HL-60/S4 treated with retinoic acid at 250 ng/mL for 4 days and 3 days (cell line): ENCODE results near the gene DLD.
"Not testable (repeated sequence)": the region's sequence is repeated elsewhere in the genome, so short reads cannot be mapped to it uniquely, and the experiment has no call there.

Source experiments
- in situ Hi-C: fragments of 300-500 bp; cut with MboI; formaldehyde crosslinking; loops from 2 replicates; pipeline ENCODE4 v1.7.0; 2022; ENCODE audit warnings: low sequenced_read_pairs

Gene DLD

DNA sequence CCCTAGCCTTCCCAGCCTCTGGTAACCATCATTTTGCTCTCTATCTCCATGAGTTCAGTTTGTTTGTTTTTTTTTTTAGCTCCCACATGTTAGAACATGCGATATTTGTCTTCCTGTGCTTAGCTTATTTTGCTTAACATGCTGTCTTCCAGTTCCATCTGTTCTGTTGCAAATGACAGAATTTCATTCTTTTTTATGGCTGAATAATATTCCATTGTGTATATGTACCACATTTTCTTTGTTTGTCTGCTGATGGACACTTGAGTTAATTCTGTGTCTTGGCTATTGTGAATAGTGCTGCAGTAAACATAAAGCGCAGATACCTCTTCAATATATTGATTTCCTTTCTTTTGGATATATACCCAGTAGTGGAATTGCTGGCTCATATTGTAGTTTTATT lies 21.0 kb downstream of the DLD start:
- in situ Hi-C loops = no loop called here

DNA sequence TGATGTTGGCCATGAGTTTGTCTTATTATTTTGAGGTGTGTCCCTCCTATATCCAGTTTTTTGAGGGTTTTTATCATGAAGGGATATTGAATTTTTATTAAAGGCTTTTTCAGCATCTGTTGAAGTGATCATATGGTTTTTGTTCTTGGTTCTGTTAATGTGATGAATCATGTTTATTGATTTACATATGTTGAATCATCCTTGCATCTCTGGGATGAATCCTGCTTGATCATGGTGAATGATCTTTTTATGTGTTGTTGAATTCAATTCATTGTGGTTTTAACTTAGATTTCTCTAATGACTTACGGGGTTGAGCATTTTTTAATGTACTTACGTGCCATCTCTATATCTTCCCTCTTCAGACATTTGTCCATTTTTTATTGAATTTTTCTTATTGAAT lies 22.9 kb downstream of the DLD start:
- in situ Hi-C loops = no loop called here

DNA sequence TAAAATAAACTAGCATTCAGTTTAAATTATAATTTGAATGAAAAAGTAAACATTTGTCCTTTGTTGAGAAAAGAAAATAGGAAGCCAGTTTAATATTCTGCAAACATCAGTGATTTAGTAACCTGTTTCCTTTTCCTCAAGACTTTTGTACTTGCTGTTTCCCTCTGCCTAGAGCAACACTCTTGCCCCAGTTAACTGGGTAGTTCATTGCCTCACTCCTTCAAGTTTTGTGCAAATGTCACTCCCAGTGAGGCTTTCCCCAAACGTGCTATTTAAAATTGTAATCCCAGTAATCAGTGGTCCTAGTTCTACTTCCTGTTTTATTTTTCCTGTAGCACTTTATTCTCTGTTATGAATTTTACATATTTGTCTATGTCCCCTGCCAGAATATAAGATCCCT lies 23.8 kb downstream of the DLD start:
- in situ Hi-C loops = no loop called here

DNA sequence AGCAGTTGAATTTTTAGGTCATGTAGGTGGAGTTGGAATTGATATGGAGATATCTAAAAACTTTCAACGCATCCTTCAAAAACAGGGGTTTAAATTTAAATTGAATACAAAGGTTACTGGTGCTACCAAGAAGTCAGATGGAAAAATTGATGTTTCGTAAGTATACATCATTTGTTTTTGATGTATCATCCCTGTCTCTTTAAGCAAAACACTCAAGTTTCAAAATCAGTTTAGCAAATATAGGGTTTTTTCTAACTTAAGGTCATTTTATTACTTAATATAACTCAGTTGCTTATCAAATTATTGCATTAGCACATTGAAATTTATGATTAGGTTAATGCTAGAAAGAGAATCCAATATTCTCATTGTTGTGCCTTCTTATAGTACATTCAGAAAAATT lies 24.6 kb downstream of the DLD start:
- in situ Hi-C loops = no loop called here

DNA sequence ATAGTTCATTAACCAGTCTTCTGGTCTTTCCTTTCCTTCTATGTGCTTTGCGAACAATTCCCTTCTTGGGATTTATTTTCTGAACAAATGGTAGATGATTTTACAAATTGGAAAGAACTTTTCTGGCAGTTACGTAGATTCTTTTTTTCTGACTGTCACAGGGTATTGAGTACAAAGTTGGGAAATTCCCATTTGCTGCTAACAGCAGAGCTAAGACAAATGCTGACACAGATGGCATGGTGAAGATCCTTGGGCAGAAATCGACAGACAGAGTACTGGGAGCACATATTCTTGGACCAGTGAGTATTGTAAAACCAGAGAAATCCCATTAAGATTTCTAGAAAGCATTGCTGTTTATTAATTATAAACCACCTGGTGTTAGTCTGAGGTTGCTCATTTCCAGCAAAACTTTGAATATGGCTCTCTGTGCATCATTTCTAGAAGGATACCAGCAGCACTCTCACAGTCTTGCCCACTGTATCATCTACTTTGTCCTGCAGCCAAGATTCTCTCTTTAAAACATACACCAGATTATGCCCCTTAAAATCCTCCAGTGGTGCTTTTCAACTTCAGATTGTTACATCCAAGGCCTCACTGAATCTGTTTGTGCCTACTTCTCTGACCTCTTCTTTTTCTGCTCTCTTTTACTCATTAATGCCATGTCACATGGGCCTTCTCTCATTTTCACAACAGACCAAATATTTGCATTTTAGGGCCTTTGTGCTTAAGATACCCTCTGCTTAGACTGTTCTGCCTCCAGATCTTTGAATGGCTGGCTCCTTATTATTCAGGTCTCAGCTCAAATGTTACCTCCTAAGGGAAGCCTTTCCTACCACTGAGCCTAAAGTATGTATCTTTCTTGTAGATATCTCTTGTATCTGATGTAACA lies 27.0 kb downstream of the DLD start:
- in situ Hi-C loops = no loop called here

DNA sequence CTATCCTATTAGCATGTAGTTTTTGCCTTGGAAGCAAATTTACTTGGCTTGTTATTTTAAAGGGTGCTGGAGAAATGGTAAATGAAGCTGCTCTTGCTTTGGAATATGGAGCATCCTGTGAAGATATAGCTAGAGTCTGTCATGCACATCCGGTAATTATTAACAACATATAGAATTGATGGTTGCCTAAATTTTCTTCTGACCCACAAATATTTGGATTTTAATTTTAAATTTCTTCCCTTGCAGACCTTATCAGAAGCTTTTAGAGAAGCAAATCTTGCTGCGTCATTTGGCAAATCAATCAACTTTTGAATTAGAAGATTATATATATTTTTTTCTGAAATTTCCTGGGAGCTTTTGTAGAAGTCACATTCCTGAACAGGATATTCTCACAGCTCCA lies 28.0 kb downstream of the DLD start:
- in situ Hi-C loops = no loop called here

DNA sequence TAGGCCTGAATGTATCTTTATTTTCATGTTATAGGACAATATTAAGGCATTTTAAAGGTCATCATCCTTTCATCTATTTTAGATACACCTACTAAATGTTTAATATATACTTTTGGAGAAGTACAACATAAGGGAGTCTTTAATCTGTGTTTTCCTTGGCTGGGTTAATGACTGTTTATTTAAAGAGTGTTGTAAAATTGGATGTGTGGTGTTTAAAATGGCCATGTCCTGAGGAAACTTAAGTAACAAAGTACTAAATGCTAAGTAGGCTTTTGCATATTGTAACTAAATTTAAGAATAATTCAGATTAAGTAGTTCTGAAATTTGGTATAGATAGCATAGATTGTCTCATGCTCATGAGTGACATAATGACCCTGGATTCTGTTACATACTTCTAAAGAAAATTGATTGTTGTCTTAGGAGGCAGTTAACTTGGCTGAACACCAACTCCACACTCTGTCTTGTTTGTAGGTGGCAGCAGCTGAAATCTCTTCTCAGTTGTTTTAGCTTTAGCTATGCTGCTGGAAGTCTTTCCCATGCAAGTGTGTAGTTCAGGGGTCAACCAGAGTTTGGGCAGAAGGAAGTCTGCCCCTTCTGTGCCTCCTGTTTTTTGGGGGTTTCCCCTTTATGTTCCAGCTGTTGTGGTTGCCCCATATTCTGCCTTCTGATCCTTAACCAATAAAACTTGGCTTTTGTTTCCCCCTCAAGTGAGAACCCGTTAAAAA lies 29.2 kb downstream of the DLD start:
- in situ Hi-C loops = no loop called here

DNA sequence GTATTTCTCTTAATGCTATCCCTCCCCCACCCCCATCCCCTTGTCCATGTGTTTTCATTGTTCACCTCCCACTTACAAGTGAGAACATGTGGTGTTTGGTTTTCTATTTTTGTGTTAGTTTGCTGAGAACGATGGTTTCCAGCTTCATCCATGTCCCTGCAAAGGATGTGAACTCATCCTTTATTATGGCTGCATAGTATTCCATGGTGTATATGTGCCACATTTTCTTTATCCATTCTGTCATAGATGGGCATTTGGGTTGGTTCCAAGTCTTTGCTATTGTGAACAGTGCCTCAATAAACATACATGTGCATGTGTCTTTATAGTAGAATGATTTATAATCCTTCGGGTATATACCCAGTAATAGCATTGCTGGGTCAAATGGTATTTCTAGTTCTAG lies 30.8 kb downstream of the DLD start:
- in situ Hi-C loops = not testable (repeated sequence)

DNA sequence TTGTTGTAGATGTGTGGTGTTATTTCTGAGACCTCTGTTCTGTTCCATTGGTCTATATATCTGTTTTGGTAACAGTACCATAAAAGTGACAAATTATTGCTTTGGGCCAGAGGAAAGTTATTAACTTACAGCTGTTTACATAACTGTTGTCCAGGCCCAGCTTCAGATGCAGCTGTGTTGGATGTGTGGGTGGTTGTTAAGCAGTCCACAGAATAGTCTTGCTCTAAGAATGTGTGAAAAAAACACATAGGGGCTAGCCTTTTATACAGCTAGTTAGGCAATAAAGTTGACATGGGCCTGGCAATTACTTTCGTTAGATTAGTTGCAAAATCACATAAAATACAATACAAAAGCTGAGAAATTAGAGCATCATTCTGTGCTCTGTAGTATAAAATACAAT lies 31.9 kb downstream of the DLD start:
- in situ Hi-C loops = no loop called here

DNA sequence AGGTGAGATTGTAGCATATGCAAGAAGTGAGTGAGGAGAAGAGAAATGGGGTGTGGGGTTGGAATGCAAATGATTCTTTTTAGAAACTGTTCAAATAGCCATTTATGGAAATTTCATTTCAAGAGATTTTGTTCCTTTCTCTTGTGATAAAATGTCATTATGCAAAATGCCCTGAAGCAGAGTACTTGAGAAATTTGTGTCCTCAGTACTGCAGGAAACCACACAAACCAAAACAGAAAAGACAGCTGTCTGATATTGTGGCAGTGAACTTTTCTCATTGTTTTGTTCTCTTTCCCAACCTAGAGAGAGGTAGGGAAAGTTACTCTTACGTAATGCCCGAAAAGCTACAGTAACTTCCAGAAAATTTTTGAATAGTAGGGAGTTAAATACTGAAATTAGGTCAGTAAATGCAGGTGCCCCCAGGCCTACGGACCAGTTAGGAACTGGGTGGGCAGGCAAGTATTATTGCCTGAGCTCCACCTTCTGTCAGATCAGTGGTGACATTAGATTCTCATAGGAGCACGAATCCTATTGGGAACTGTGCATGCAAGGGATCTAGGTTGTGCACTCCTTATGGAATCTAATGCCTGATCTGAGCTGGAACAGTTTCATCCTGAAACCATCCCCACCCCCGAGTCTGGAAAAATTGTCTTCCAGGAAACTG lies 34.0 kb downstream of the DLD start:
- in situ Hi-C loops = no loop called here

DNA sequence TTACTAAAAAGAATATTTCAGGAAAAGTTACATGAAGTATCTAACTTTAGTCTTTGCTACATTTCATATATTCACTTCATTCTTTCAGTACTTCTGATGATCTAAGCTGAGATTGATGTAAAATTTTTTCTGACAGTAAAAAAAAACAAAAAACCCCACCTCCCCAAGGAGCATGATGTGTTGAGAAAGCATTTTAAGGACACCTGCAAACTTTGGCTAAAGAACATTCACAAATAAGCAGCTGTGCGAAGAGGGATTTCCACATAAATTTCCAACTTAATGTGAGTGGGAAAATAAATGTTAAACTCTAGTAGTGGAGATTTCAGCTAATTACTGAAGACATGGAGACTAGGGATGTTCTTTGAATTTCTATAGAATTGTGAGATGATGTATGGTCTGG lies 35.5 kb downstream of the DLD start:
- in situ Hi-C loops = no loop called here

DNA sequence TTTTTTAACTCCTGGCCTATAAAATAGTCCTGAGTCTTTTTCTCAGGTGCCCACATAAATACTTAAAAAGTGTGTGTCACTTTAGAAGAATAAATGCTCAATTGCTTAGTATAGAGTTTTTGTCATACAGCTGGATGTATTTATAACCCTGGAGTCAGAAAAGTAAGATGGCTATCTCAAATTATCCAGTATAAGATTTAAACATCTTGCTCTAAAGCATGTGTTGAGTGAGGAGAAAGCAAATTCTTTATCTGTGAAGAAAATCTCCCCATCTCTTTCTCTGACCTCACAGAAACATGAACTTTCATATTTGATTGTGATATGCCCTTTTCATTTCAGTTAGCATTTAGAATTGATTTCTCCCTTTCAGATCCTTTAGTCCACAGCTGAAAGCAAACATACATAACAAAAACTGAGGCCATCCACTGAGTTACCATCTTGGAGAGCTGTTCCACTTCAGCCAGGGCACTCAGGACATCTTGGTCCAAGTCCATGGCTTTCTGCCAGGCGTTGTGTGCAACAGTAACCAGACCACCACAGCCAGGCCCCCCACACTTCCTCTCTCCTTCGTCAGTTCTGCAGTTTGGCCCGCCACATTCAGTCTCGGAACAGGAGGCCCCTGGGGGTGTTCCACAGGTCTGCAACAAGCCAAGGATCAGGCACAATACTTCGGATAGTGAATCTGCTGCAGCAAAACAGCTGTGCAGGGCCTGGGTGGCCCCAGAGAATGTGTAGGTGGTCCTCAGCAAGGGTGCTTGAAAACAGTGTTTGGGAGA lies 40.9 kb downstream of the DLD start:
- in situ Hi-C loops = no loop called here

DNA sequence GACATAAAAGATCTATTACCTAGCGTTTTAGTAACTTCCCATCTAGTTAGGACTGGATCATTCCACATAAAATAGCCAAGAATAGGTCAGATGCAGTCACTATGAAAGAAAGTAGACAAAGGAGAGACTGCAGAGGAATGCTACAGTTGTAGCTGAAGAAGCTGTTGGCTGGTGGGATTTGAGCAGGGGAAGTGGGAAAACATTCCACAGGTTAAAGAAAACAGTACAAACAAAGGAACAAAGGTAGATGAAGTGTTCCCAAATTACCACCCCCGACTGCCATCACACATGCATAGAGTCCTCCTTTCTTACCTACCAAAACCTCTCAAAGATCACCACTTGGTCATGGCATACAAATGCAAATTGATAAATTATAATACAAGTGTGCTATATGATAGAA lies 41.8 kb downstream of the DLD start:
- in situ Hi-C loops = no loop called here

DNA sequence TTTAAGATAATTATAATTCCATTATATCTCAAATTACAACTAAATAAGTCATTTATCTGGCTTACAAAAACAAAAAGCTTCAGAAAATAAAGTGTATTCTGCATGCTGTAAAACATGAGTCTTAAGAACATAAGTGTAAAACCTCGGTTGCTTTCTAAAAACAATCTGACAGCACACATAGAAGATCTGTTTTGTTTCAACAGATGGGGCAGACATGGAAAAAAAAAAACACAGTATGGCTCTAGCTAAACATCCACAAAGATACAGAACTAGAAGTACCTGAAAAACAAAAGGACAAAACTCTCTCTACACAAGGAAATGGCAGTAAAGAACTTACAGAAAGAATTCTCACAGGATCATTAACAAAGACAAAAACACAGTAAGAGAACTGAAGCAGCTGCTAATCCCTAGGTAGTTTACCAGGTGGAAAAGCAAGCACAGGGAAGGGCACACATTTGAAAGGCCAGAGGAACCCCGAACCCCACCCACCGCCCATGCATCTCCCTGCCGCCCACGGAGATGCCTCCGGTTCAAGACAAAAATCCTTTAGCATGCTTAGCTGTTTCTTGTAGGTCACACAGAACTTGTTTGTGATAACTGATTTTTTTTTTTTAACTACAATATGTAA lies 42.5 kb downstream of the DLD start:
- in situ Hi-C loops = no loop called here

DNA sequence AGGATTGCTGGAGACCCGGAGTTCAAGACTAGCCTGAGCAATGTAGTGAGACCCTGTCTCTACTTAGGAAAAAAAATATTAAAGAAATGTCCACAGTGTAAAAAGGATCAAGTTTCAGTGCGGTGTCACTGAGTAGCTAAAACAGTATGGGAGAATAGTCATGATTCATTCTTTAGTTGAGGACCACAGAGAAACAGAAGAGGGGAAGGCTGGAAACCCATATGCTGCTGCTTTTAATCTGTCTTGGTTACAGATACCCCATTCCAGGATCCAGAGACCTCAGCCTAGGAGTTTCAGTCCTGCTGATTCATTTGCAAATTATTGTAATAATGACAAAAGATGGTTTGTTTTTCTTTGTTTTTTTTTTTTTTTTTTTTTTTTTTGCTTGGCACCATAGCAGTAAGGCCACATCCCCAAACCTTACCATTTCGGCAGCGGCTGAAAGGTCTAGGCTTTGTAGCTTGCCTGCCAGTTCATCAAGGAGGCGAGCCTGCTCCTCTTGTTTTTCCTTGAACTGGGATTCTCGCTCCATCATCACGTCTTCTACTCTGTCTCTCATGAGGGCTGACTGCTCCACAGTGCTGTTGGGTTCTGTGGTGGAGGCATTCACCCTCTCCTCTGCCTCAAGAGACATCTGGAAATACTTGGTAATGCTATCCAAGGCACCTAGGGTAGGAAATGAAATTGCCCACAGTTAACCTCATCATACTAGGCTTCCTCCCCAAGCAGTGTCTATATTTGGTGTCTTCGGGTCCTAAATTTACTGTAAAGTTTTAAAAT lies 44.2 kb downstream of the DLD start:
- in situ Hi-C loops = no loop called here

DNA sequence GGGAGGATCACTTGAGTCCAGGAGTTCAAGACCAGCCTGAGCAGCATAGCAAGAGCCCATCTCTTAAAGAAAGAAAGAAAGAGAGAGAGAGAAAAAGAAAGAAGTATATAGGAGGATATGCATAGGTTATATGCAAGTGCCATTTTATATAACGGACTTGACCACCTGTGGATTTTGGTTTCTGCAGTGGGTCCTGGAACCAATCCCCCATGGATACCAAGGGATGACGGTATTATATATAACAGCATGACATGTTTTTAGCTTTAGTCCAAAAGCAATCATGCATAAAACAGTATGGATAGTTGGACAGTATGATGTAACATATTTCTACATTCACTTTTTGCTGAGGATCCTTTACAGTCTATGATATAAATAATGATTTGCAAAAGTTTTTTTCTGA lies 45.3 kb downstream of the DLD start:
- in situ Hi-C loops = no loop called here

DNA sequence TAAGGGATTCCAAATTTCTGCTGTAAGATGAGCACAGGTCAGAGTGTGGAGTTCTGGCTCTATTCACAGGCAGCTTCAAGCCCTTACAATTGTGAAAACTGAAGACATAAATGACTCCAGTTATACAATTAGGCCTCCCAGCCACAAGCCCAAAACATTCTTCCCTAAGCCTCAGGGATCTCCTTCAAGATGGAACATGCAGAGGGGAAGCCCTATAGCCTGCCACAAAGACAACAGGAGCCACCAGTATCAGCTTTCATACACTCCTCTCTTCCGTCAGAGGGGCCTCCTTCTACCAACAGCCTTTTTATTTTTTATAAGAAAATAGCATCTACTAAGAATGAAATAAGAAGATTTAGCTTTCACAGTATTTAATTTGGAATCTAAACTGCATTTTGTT lies 46.5 kb downstream of the DLD start:
- in situ Hi-C loops = no loop called here

DNA sequence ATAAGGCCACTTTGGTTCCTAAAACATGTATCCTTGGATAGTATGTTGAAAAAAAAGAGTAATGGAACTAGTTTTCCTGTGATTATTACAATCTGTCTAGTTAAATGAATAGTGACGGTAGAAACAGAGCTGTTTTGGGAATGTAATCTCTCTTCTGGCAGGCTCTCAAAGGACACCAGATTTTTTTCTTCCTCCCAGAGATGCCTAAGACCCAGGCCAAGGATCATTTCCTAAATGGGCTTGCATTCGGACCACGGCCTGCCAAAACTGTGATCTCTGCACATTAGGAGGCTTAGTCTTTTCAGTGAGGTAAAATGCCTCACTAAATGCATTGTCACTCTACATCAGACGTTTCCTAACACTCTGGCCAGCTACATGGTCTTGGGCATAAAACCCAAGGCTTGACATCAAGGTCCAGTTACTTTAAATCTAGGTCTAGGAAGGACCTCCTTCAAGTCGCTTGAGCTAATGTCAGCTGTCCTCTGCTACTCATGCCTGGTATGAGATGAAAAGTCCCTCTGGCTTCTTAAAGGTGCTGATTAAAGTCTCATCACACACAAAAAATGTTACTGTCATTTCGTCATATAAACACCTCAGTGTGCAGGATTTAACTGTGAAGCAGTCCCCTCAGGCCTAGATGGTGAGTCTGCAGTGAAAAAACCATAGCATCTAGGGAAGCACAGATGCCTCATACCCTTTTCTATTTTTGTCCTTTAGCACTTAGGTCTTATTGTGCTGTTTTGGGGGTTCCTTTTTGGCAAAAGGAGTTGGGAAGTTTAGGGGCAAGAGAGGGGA lies 47.7 kb downstream of the DLD start:
- in situ Hi-C loops = no loop called here
